GM10266 (cell line): ENCODE data around the gene SF3B1.
"Not testable (repeated sequence)": the region's sequence is repeated elsewhere in the genome, so short reads cannot be mapped to it uniquely, and the experiment has no call there.

ENCODE experiments used
- DNase-seq: peaks from one replicate; pipeline ENCODE4 v3.0.0; 2012; ENCODE audit errors: extremely low spot score
- CTCF ChIP-seq: IDR thresholded peaks from 2 replicates; pipeline ENCODE4 v1.5.1; 2012; ENCODE audit warnings: mild to moderate bottlenecking, low read depth; ENCODE audit not compliant: control insufficient read depth, insufficient read depth; ENCODE audit errors: missing control alignments

SF3B1 gene

GRCh38 chr2:197450465-197450864 lies 15.6 kb upstream of the SF3B1 start:
- TF ChIP-seq CTCF, result no peak
- DNase-seq, result no peak

- no peak for DNase-seq
- no peak for TF ChIP-seq CTCF
These were observed 12.0 kb upstream of the SF3B1 start for GRCh38 chr2:197446844-197447243.

- TF ChIP-seq CTCF, result no peak
- DNase-seq, result no peak
These were observed 10.9 kb upstream of the SF3B1 start for GRCh38 chr2:197445746-197446145.

- DNase-seq, result no peak
- no peak for TF ChIP-seq CTCF
These were observed 8.0 kb upstream of the SF3B1 start for GRCh38 chr2:197442857-197443256.

GRCh38 chr2:197437380-197437779 lies 2.6 kb upstream of the SF3B1 start:
- DNase-seq, result no peak
- TF ChIP-seq CTCF, result no peak

GRCh38 chr2:197435598-197436420 lies 981 bp upstream of the SF3B1 start:
- no peak for TF ChIP-seq CTCF
- DNase-seq, result no peak

GRCh38 chr2:197433780-197434438 lies 919 bp downstream of the SF3B1 start:
- no peak for TF ChIP-seq CTCF
- DNase-seq, result no peak

- DNase-seq, result not testable (repeated sequence)
These were observed 2.3 kb downstream of the SF3B1 start for GRCh38 chr2:197432527-197432926.
